ENCODE results near the gene FGD3.

GRCh38 chr9:92969516-92970466, 22.5 kb downstream of the FGD3 start:
- TF ChIP-seq CTCF (conservative IDR thresholded peaks at IDR 0.05), result no peak
- no peak for TF ChIP-seq EZH2 (IDR thresholded peaks at IDR 0.05; ENCODE audit: low read depth)
